Smooth muscle cell of trachea (primary cell): ENCODE results near the gene GNG5. TPM values are rescaled to one million over a fixed set of nuclear protein-coding genes. Genes with fewer than 3 reads are reported as not detected.

ENCODE experiments used
- total RNA-seq: library from RNA; depleted of rRNA; stranded (reverse); fragments of >200 nt; gene quantifications from 2 replicates; pipeline ENCODE4 v1.2.1, GENCODE V29; 2014

The GNG5 gene
- total RNA-seq = 14.7 and 19.6 TPM in 2 replicates

GRCh38 chr1:84506002-84506728, at the start of gene GNG5, which contains the start of gene SPATA1:
TSS of gene GNG5 (minus strand) at chr1:84506581. CDS start at chr1:84506091, 490 bp downstream.
TSS of gene SPATA1 (plus strand) at chr1:84506386. CDS start at chr1:84516360, 9,974 bp downstream.

GRCh38 chr1:84478876-84479868, 27.2 kb downstream of the GNG5 start, which contains the start of gene RPF1:
TSS of gene RPF1 (plus strand) at chr1:84479266. CDS start at chr1:84479282, 16 bp downstream.

Other genes starting within 250 kb of the GNG5 start
- gene SAMD13, start 204.9 kb downstream of the GNG5 start, total RNA-seq = 1.2 and 3.1 TPM in 2 replicates
- gene DNASE2B, start 108.1 kb downstream of the GNG5 start, total RNA-seq = not detected in 2 replicates
- 23.5 and 38.7 TPM in 2 replicates for gene RPF1, start 27.3 kb downstream of the GNG5 start, total RNA-seq
- gene SPATA1, start 195 bp downstream of the GNG5 start, total RNA-seq = 0.44 and 1.3 TPM in 2 replicates
- 13.2 and 19.6 TPM in 2 replicates for gene CTBS, start 67.9 kb upstream of the GNG5 start, total RNA-seq
- 42.2 and 174 TPM in 2 replicates for gene SSX2IP, start 183.9 kb upstream of the GNG5 start, total RNA-seq